GM18511 (cell line): ENCODE measurements around the gene HCFC2.
"Not testable (repeated sequence)": the region's sequence is repeated elsewhere in the genome, so short reads cannot be mapped to it uniquely, and the experiment has no call there.

Experiments
- ATAC-seq: cut with Tn5 transposase; IDR thresholded peaks from one replicate; pipeline ENCODE4 v1.9.1; 2021; ENCODE audit warnings: mild to moderate bottlenecking, moderate library complexity; ENCODE audit not compliant: unreplicated experiment

The HCFC2 gene

GRCh38 chr12:104064031-104064841 lies at the start of gene HCFC2:
TSS of gene HCFC2 (plus strand) at chr12:104064531. CDS start at chr12:104064561, 30 bp downstream.
- ATAC-seq = peak; percentile 89

GRCh38 chr12:104021862-104022261 lies 42.5 kb upstream of the HCFC2 start:
- not testable (repeated sequence) for ATAC-seq

- no peak for ATAC-seq
Observed at GRCh38 chr12:104022786-104023185, 41.5 kb upstream of the HCFC2 start.

- no peak for ATAC-seq
Observed at GRCh38 chr12:104023710-104024109, 40.6 kb upstream of the HCFC2 start.

- no peak for ATAC-seq
Observed at GRCh38 chr12:104024348-104024747, 40.0 kb upstream of the HCFC2 start.

GRCh38 chr12:104025771-104026170 lies 38.6 kb upstream of the HCFC2 start:
- no peak for ATAC-seq

- ATAC-seq = no peak
Observed at GRCh38 chr12:104026841-104027599, 37.3 kb upstream of the HCFC2 start.

- ATAC-seq = not testable (repeated sequence)
Observed at GRCh38 chr12:104030596-104030995, 33.7 kb upstream of the HCFC2 start.

- not testable (repeated sequence) for ATAC-seq
Observed at GRCh38 chr12:104036143-104036542, 28.2 kb upstream of the HCFC2 start.

GRCh38 chr12:104039769-104040168 lies 24.6 kb upstream of the HCFC2 start:
- ATAC-seq = not testable (repeated sequence)

GRCh38 chr12:104042580-104042979 lies 21.8 kb upstream of the HCFC2 start:
- ATAC-seq = no peak

GRCh38 chr12:104044158-104044557 lies 20.2 kb upstream of the HCFC2 start:
- ATAC-seq = no peak

GRCh38 chr12:104046306-104046705 lies 18.0 kb upstream of the HCFC2 start:
- no peak for ATAC-seq

GRCh38 chr12:104048162-104048561 lies 16.2 kb upstream of the HCFC2 start:
- ATAC-seq = no peak

- no peak for ATAC-seq
Observed at GRCh38 chr12:104048811-104049210, 15.5 kb upstream of the HCFC2 start.

- ATAC-seq = no peak
Observed at GRCh38 chr12:104049278-104049902, 14.9 kb upstream of the HCFC2 start.

GRCh38 chr12:104049903-104050356 lies 14.4 kb upstream of the HCFC2 start, which contains the start of gene GLT8D2:
TSS of gene GLT8D2 (minus strand) at chr12:104050187. CDS start at chr12:104019648, 30,539 bp downstream.
- no peak for ATAC-seq

- no peak for ATAC-seq
Observed at GRCh38 chr12:104050436-104050835, 13.9 kb upstream of the HCFC2 start.

- no peak for ATAC-seq
Observed at GRCh38 chr12:104054681-104055346, 9.5 kb upstream of the HCFC2 start.

GRCh38 chr12:104055686-104056388 lies 8.5 kb upstream of the HCFC2 start:
- ATAC-seq = no peak
